Glomerular endothelial cell (primary cell): ENCODE results near the gene ZNF69. TPM values are rescaled to one million over a fixed set of nuclear protein-coding genes. Genes with fewer than 3 reads are reported as not detected.
"Not testable (repeated sequence)": the region's sequence is repeated elsewhere in the genome, so short reads cannot be mapped to it uniquely, and the experiment has no call there.

Source experiments
- DNase-seq: peaks from one replicate; pipeline ENCODE4 v3.0.0-alpha.2; 2011; ENCODE audit warnings: low read depth, low spot score; ENCODE audit errors: extremely low read depth
- total RNA-seq: library from RNA; depleted of rRNA; stranded (reverse); fragments of >200 nt; gene quantifications from 2 replicates; pipeline ENCODE4 v1.2.3, GENCODE V29; 2015

ZNF69 gene
- total RNA-seq, 1 donor from 2014 or later, result 10.1 TPM

DNA sequence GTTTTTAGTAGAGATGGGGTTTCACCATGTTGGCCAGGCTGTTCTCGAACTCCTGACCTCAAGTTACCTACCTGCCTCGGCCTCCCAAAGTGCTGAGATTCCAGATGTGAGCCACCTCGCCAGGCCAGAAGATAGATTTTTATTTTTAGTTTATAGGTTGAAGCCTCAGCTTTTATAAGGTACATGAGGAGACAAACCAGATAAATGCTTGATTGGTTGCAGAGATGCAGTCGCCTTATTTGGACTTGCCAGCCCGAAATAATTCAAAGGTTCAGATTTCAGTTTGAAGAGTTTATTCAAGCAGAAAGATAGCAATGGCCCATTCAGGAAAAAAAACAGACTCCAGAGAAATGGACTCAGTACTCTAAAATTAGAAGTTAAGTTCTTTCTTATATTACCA is 3.1 kb downstream of the ZNF69 start:
- DNase-seq, result no peak

DNA sequence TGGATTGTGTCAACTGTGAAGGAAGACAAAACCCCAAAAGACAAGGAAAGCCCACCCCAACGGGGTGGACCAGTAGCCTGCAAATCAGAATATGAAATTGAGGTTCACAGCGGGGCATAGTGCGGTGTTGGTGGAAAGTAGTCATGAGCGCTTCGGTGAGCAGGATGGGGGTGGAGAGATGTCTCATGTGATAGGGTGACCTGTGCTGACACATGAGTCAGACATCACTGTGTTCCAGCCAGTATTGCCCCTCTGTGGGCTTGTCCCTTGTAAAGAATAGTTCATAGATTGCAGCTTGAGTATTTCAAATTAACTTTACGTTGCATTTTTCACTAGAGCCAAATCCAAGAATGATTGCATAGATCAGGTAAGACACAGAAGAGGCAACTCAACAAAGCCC is 7.3 kb downstream of the ZNF69 start:
- DNase-seq, result no peak

DNA sequence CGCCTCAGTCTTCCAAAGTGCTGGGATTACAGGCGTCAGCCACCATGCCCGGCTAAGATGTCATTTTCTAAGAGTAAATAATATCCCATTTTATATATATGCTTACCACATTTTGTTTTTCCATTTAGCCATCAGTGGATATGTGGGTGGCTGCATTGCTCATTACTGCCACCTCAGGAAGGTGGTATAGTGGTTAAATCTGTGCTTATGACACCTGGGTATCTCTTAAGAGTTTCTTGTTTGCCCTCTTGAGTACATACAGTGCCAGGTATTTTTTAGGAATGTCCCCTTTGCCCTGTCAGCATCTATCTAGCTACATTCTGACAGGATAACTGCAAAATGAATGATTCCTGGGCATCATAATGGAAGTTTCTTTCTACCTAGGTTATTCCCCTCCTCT is 14.6 kb downstream of the ZNF69 start:
- DNase-seq, result no peak

DNA sequence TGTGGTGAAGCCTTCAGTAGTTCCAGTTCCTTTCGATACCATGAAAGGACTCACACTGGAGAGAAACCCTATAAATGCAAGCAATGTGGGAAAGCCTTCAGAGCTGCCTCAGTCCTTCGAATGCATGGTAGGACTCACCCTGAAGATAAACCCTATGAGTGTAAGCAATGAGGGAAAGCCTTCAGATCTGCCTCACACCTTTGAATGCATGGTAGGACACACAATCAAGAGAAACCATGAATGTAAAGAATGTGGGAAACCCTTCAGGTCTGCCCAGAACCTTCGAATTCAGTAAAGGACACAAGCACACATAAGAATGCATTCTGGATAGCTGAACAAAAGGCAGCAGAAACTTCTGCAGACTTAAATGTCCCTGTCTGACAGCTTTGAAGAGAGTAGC is 18.3 kb downstream of the ZNF69 start:
- DNase-seq, result no peak

DNA sequence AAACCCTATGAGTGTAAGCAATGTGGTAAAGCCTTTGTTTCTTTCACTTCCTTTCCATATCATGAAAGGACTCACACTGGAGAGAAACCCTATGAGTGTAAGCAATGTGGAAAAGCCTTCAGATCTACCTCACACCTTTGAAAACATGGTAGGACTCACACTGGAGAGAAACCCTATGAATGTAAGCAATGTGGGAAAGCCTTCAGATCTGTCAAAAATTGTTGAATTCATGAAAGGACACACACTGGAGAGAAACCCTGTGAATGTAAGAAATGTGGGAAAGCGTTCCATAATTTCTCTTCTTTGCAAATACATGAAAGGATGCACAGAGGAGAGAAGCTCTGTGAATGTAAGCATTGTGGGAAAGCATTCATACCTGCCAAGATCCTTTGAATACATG is 24.4 kb downstream of the ZNF69 start:
- DNase-seq, result not testable (repeated sequence)

DNA sequence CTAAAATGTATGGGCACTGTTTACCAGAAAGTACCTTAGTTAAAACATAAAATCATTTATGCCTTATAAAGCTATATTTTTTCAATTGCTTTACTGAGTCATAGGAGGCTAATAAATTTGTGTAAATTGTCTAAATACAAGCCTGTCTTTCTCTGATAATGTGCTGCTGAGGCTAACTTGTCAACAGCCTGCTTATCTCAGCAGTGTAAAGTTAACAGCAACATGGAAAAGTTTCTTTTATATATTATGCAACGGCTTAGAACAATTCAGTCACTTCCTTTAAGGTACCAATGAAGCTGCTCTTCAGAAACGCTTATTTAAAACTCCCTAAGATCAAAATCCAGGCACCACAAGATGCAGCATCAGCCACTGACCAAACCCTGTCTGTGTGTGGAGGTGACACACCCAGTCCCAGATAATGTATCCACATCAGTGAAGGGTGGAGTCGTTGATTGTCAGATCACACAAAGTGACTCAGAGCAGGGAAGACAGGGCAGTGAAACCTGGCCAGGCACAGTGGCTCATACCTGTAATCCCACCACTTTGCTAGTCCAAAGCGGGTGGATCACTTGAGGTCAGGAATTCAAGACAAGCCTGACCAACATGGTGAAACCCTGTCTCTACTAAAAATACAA is 27.0 kb downstream of the ZNF69 start:
- not testable (repeated sequence) for DNase-seq

DNA sequence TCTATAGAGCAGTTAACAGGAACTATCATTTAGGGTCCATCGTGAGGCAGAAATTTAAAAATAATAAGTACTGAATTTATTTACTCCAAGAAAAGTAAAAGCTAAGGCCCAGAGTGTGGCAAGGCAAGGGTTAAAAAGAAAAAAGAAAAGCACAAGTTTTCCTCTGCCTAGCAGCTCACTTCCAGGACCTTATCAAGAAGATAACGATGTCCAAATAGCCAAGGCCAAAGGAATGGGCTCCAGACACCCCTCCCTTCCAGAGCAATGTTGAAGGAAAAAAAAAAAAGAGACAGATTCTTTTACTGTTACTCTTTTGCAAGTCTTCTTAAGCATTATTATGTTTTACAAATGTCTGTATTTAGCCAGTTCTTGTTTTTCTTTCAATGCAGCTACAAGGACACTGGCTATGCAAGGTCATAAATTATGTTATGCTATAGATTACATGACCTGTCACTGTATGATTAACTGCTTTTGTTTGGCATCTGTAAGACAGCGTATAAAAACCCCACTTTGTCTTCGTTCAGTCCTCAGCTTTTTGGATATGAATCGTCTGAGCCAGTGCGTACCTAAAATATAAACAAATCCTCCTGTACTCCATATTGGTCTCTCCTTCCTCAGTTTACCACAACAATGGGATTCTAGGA is 34.4 kb downstream of the ZNF69 start:
- DNase-seq, result no peak

DNA sequence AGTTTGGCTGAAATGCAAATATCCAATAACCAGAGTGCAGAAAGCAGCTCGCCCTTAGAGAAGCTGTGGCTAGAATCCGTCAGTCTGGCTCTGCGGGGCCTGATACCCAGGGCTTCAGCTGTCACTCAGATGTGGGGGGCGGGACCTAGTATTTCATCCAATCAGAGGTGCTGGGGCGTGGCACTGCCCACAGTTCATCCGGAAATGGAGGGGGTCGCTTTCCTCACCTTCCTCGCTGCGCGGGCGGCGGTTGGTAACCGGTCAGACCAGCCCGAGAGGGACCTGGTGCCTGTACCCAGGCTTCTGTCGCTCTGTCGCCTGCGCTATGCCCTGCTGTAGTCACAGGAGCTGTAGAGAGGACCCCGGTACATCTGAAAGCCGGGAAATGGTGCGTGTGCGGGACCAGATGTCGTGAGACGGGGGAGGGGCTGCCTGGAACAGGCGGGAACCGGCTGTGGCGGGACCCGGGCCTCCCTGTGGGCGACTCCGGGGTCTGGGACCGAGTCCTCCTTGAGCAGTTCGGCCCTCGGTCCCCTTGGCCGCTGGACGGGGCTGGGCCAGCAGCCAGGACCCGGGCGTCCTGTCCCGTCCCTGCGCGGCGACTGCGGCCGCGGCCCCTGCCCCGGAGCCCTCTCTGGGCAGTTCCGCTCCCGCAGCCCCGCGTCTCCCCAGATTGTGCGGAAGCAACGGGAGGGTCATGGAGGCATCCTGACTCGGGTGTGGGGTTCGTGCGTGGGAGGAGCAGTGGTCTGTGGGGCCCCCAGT is 37.5 kb downstream of the ZNF69 start, which contains the start of gene ZNF700:
ZNF700 (plus strand) TSS at position 222 of the 765 bp plus-strand sequence; CDS start at position 326, 104 bp downstream.
- DNase-seq, result peak; percentile 54

DNA sequence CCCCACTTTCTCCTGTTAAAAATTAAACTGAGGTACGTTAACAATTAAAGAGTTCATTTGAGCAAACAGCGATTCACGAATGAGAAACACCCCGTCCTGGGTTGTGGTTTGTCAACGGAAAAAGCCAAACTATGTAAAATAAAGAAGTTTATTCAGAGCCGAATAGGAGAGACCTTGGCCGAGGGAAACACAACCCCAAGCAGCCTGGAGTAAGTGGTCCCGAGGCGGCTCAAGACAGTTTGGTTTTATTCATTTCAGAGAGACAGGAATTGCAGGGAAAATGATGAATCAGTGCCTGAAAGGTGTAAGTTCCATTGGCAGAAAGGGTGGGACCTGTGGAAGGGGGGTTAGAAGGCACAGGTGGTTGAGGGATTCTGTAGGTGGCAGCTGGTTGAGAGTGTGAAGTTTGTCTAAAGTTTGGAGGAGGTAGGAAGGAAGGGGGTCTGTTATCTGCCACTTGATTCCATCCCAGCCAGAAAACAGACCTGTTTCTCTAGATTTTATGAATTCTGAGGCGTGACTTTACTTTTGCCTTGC is 38.1 kb downstream of the ZNF69 start:
- DNase-seq, result not testable (repeated sequence)

DNA sequence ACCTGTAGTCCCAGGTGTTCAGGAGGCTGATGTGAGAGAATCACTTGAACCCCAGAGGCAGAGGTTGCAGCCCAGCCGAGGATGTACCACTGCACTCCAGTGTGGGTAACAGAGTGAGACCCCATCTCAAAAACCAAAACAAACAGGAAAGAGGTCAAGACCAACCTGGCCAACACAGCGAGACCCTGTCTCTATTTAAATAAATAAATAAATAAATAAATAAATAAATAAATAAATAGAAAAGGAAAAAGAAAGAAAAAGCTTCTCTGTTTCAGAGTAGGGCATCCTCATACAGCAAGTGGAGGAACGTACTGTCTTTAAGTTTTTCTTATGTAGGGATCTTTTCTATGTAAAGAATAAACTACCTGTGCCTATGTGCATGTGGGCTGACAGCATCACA is 39.6 kb downstream of the ZNF69 start:
- no peak for DNase-seq

DNA sequence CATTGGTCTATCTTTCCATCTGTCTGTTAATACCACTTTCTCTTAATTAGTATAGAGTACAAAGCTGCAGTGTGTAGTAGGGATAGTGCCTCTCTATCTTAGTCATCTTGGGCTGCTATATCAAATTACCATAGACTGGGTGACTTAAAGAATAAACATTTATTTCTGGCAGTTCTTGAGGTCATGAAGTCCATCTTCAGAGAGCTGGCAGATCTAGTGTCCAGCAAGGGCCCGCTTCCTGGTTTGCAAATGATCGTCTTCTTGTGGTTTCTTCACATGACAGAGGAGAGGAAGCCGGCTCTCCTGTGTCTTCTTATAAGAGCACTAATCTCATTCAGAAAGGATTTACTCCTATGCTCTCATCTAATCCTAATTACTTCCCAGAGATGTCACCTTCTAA is 43.5 kb downstream of the ZNF69 start:
- DNase-seq, result no peak

DNA sequence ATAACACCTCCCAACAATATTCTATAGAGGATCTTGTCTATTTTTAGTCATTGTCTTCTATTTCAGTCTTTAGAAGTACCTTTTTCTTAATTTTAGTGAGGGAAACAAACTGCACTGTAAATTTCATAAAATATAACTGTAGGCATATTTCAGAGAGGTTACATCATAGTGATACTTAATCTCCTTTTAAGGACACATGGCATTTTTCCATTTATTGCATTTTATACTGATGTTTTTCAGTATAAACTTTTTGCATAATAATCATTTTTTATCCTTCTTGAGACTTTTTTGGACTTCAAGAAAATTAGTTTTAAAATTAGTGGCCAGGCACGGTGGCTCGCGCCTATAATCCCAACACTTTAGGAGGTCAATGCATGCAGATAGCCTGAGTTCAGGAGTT is 43.9 kb downstream of the ZNF69 start:
- DNase-seq, result no peak

DNA sequence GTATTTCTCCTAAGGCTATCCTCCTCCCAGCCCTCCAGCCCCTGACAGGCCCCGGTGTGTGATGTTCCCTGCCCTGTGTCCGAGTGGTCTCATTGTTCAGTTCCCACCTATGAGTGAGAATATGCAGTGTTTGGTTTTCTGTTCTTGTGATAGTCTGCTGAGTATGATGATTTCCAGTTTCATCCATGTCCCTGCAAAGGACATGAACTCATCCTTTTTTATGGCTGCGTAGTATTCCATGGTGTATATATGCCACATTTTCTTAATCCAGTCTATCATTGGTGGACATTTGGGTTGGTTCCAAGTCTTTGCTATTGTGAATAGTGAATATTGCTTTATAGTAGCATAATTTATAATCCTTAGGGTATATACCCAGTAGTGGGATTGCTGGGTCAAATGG is 48.2 kb downstream of the ZNF69 start:
- DNase-seq, result not testable (repeated sequence)

DNA sequence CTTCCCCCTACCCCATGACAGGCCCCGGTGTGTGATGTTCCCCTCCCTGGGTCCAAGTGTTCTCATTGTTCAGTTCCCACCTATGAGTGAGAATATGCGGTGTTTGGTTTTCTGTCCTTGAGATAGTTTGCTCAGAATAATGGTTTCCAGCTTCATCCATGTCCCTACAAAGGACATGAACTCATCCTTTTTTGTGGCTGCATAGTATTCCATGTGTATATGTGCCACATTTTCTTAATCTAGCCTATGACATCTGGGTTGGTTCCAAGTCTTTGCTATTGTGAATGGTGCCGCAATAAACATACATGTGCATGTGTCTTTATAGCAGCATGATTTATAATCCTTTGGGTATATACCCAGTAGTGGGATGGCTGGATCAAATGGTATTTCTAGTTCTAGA is 50.8 kb downstream of the ZNF69 start:
- DNase-seq, result not testable (repeated sequence)

DNA sequence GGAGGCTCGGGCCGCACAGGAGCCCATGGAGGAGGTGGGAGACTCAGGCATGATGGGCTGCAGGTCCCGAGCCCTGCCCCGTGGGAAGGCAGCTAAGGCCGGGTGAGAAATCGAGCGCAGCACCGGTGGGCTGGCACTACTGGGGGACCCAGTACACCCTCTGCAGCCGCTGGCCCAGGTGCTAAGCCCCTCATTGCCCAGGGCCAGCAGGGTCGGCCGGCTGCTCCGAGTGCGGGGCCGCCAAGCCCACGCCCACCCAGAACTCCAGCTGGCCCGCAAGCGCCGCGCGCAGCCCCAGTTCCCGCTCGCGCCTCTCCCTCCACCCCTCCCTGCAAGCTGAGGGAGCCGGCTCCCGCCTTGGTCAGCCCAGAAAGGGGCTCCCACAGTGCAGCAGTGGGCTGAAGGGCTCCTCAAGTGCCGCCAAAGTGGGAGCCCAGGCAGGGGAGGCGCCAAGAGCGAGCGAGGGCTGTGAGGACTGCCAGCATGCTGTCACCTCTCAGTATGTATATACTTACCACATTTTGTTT is 53.8 kb downstream of the ZNF69 start:
- not testable (repeated sequence) for DNase-seq

DNA sequence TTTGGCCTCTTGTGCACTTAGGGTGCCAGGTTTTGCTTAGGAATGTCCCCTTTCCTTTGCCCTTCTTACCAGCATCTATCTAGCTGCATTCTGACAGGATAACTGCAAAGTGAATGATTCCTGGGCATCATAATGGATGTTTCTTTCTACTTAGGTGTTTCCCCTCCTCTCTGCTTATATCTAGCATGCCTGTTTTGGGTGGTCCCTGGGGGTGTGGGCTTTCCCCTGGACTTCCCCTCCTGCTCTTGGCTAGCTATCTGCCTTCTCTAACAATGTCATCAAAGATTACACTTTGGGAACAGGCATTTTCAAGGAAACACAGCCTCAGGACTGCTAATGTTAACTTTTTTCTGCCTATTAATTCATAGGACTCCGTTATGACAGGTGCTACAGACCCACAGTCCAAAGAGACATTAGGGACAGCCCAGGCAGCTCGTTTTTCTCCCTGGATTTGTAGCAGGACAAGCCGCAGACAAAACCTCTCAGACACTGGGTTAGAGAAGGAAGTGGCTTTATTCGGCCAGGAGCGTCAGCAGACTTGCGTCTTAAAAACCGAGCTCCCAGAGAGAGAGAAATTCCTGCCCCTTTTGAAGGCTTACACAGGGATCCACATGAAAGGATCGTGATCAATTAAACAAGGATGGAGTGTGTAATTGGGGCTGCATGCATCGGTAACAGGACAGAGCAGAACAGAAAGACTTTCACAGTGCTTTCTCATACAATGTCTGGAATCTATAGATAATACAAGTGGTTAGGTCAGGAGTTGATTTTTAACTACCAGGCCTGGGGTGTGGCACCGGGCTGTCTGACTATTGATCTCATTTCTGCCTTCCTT is 54.6 kb downstream of the ZNF69 start:
- DNase-seq, result no peak

DNA sequence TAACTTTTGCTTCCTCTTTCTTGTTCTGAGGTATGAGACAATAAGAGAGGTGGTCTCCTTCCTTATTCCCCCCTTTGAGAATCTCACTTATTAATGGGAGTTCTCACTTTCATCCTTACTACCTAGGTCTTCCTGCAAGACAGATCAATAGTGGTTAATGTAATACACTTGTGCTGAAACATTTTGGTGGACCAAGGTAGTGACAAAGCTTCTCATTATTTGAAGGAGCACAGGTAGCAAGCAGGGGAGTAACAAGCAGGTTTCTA is 55.2 kb downstream of the ZNF69 start:
- no peak for DNase-seq

DNA sequence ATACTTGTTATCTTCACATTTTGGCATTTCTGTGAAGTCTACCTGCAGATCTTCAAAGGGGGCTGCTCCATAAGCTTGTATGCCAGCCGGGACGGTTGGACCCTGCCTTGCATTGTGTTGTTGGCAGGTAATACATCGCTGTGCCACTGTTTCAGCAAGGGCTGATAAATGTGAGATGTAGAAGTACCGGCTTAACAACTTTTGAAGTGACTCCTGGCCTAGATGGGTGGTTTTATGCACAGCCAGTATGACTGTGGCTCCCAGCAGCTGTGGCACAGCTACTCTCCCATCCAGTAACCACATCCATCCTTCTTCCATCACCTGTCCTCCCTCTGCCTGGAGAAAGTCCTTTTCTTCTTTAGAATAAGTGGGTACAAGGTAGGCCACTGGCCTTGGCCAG is 57.1 kb downstream of the ZNF69 start:
- DNase-seq, result no peak

DNA sequence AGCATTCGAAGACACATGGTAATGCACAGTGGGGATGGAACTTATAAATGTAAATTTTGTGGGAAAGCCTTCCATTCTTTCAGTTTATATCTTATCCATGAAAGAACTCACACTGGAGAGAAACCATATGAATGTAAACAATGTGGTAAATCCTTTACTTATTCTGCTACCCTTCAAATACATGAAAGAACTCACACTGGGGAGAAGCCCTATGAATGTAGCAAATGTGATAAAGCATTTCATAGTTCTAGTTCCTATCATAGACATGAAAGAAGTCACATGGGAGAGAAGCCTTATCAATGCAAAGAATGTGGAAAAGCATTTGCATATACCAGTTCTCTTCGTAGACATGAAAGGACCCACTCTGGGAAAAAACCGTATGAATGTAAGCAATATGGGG is 61.1 kb downstream of the ZNF69 start:
- DNase-seq, result no peak

DNA sequence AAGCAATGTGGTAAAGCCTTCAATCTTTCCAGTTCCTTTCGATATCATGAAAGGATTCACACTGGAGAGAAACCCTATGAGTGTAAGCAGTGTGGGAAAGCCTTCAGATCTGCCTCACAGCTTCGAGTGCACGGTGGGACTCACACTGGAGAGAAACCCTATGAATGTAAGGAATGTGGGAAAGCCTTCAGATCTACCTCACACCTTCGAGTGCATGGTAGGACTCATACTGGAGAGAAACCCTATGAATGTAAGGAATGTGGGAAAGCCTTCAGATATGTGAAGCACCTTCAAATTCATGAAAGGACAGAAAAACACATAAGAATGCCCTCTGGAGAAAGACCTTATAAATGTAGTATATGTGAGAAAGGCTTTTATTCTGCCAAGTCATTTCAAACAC is 61.6 kb downstream of the ZNF69 start:
- DNase-seq, result no peak

DNA sequence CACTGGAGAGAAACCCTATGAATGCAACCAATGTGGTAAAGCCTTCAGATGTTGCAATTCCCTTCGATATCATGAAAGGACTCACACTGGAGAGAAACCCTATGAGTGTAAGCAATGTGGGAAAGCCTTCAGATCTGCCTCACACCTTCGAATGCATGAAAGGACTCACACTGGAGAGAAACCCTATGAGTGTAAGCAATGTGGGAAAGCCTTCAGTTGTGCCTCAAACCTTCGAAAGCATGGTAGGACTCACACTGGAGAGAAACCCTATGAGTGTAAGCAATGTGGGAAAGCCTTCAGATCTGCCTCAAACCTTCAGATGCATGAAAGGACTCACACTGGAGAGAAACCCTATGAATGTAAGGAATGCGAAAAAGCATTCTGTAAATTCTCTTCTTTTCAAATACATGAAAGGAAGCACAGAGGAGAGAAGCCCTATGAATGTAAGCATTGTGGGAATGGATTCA is 62.1 kb downstream of the ZNF69 start:
- DNase-seq, result not testable (repeated sequence)
